Endothelial cell of umbilical vein (primary cell): ENCODE data around the gene CMSS1. TPM values are rescaled to one million over a fixed set of nuclear protein-coding genes. Genes with fewer than 3 reads are reported as not detected.
A peak's percentile ranks its signal among the peaks of the same experiment; 100 is the strongest.

Source experiments
- BruUV-seq: library from RNA; stranded (reverse); fragments of 400-500 nt; replicated peaks from 2 replicates; lab custom pipeline; 2021; lab: Mats Ljungman, UMichigan
- CTCF ChIA-PET: fragments of 300-600, 350-600 bp; sonication (Branson Sonifier 250); formaldehyde crosslinking; loops from one replicate; lab custom pipeline; 2021; ENCODE audit warnings: antibody characterized with exemption, inconsistent platforms; lab: Charles Lee
- POLR2A ChIA-PET: fragments of 300-600, 350-600 bp; sonication (Branson Sonifier 250); formaldehyde crosslinking; loops from one replicate; lab custom pipeline; 2021; ENCODE audit warnings: antibody characterized with exemption, inconsistent platforms; lab: Charles Lee
- DNase-seq: peaks from one replicate; pipeline ENCODE4 v3.0.0-alpha.2; 2011; ENCODE audit warnings: low read depth, low spot score
- FAIRE-seq: peaks from 2 replicates; lab custom pipeline; 2011; peaks lifted over from hg19 to GRCh38; lab: Jason Lieb, UNC
- H2AFZ ChIP-seq: 2 replicates; pipeline ENCODE4 v1.6.0; 2012; ENCODE audit warnings: low read depth, low read length, control low read depth, inconsistent platforms
- H3K27ac ChIP-seq: 2 replicates; pipeline ENCODE4 v1.5.1; 2011; ENCODE audit warnings: low read depth, mild to moderate bottlenecking, control low read depth, low read length, moderate library complexity; ENCODE audit not compliant: insufficient read depth
- H3K27me3 ChIP-seq, 2 experiments: 2 replicates each; pipeline versions ENCODE4 v1.6.0 to v1.6.1; 2011; ENCODE audit warnings: low read length in 2 of 2, mixed read lengths in 1 of 2; ENCODE audit not compliant: control insufficient read depth in 2 of 2, insufficient read depth in 2 of 2
- H3K36me3 ChIP-seq, 2 experiments: 2 replicates in 1 of 2; 3 replicates in 1 of 2; pipeline ENCODE4 v1.5.1; 2011; ENCODE audit warnings: low read length in 2 of 2, mild to moderate bottlenecking in 1 of 2, moderate library complexity in 1 of 2; ENCODE audit not compliant: control insufficient read depth in 2 of 2, insufficient read depth in 2 of 2; ENCODE audit errors: extremely low read depth in 1 of 2
- H3K4me1 ChIP-seq: 3 replicates; pipeline ENCODE4 v1.5.1; 2011; ENCODE audit warnings: mild to moderate bottlenecking, low read length; ENCODE audit not compliant: control insufficient read depth, insufficient read depth; ENCODE audit errors: extremely low read depth
- H3K4me2 ChIP-seq: 2 replicates; pipeline ENCODE4 v1.6.1; 2011; ENCODE audit warnings: low read length, control low read depth, mixed read lengths; ENCODE audit not compliant: insufficient read depth
- H3K4me3 ChIP-seq, 3 experiments: fragments of 200-600 bp in 1 of 3; sonication (generic), shearing (Covaris generic) in 1 of 3; replicated peaks in 1 of 3; 2 replicates each; pipeline ENCODE4 v1.5.1; 2011 to 2016; ENCODE audit warnings: control low read depth in 3 of 3, low read length in 3 of 3, mild to moderate bottlenecking in 2 of 3, inconsistent platforms in 1 of 3, low read depth in 1 of 3, moderate library complexity in 1 of 3; ENCODE audit not compliant: insufficient read depth in 1 of 3
- H3K79me2 ChIP-seq: 2 replicates; pipeline ENCODE4 v1.6.0; 2012; ENCODE audit warnings: low read length, inconsistent platforms; ENCODE audit not compliant: control insufficient read depth, insufficient read depth
- H3K9ac ChIP-seq: replicated peaks from 2 replicates; pipeline ENCODE3; 2011; ENCODE audit warnings: low read length, control low read depth; ENCODE audit not compliant: insufficient read depth; ENCODE audit errors: extremely low read depth
- H3K9me1 ChIP-seq: replicated peaks from 3 replicates; pipeline ENCODE4 v1.6.0; 2011; ENCODE audit warnings: mild to moderate bottlenecking, low read length; ENCODE audit not compliant: control insufficient read depth, insufficient read depth; ENCODE audit errors: extremely low read depth
- H3K9me3 ChIP-seq: replicated peaks from 2 replicates; pipeline ENCODE4 v1.5.1; 2012; ENCODE audit warnings: low read length, inconsistent platforms; ENCODE audit not compliant: control insufficient read depth, insufficient read depth
- H4K20me1 ChIP-seq: replicated peaks from 2 replicates; pipeline ENCODE3; 2011; ENCODE audit warnings: mild to moderate bottlenecking, low read length; ENCODE audit not compliant: control insufficient read depth, insufficient read depth; ENCODE audit errors: extremely low read depth
- CTCF ChIP-seq, 2 donors: IDR thresholded peaks; 1 replicate in 1 of 2; 2 replicates in 1 of 2; pipeline ENCODE4 v1.5.1; 2011; ENCODE audit warnings: low read length in 2 of 2, mild to moderate bottlenecking in 2 of 2, moderate library complexity in 2 of 2, control low read depth in 1 of 2, inconsistent platforms in 1 of 2, low read depth in 1 of 2; ENCODE audit not compliant: insufficient read depth in 1 of 2; ENCODE audit errors: extremely low read depth in 1 of 2
- EZH2 ChIP-seq: IDR thresholded peaks from 2 replicates; pipeline ENCODE4 v1.6.1; 2012; ENCODE audit warnings: borderline replicate concordance, low read depth, mild to moderate bottlenecking, moderate library complexity, low read length, inconsistent platforms; ENCODE audit not compliant: severe bottlenecking
- FOS ChIP-seq: IDR thresholded peaks from 2 replicates; pipeline ENCODE4 v1.6.1; 2011; ENCODE audit warnings: mild to moderate bottlenecking, low read length, moderate library complexity, borderline replicate concordance; ENCODE audit not compliant: insufficient read depth
- GATA2 ChIP-seq: IDR thresholded peaks from 2 replicates; pipeline ENCODE4 v1.7.0; 2011; ENCODE audit warnings: low read depth, mild to moderate bottlenecking, moderate library complexity, mixed read lengths, low read length; ENCODE audit not compliant: insufficient read length, insufficient read depth
- JUN ChIP-seq: IDR thresholded peaks from 2 replicates; pipeline ENCODE4 v1.6.1; 2011; ENCODE audit warnings: borderline replicate concordance, low read depth; ENCODE audit not compliant: insufficient read length, insufficient read depth
- MAX ChIP-seq: IDR thresholded peaks from 2 replicates; pipeline ENCODE4 v1.6.1; 2011; ENCODE audit not compliant: insufficient read depth, insufficient read length
- MYC ChIP-seq: IDR thresholded peaks from one replicate; pipeline ENCODE4 v1.6.1; 2011; ENCODE audit warnings: mild to moderate bottlenecking, low read depth, low read length
- POLR2A ChIP-seq: IDR thresholded peaks from 2 replicates; pipeline ENCODE4 v1.6.1; 2012; ENCODE audit warnings: low read depth, mild to moderate bottlenecking, control low read depth, low read length
- POLR2AphosphoS5 ChIP-seq: IDR thresholded peaks from 2 replicates; pipeline ENCODE4 v1.6.1; 2012; ENCODE audit warnings: low read depth, mild to moderate bottlenecking, control low read depth, low read length, moderate library complexity; ENCODE audit not compliant: insufficient read depth
- dilution Hi-C: fragments of 300-500 bp; cut with MboI; formaldehyde crosslinking; loops from one replicate; pipeline ENCODE4 v1.15.0; 2019; ENCODE audit warnings: low sequenced_read_pairs; ENCODE audit not compliant: extremely low pct_ligation_motif_present
- intact Hi-C: fragments of 100-400 bp; cut with micrococcal nuclease; formaldehyde crosslinking; loops from one replicate; pipeline ENCODE4 v1.10.0; 2022
- polyA plus RNA-seq, 4 experiments: library from polyadenylated mRNA; depleted of rRNA in 3 of 4; stranded (reverse) in 3 of 4; unstranded in 1 of 4; fragments of >200 nt; gene quantifications; 2 replicates each; pipeline versions ENCODE4 v1.2.1 to v1.2.3, GENCODE V29; 2011 to 2012; ENCODE audit warnings: missing spikeins in 1 of 4
- total RNA-seq: library from RNA; stranded (reverse); gene quantifications from 2 replicates; pipeline ENCODE4 v1.2.3, GENCODE V29; 2021

The CMSS1 gene
- total and polyA plus RNA-seq, 2 donors (not counting 3 experiments of a cell fraction or from before 2014, with no cell fraction given) = 9.7 to 60.6 TPM

GRCh38 chr3:99872923-99873254 is 55.2 kb downstream of the CMSS1 start:
- POLR2A ChIA-PET = interaction anchor here (0.6 kb wide), 1 partner anchor 33 kb away, joined by 5 read pairs; no protein-coding TSS in a partner anchor
- Histone ChIP-seq H3K4me2 (peak overlapping the region; percentile 99), H4K20me1 (peaks cover 10% of the 10 kb centered on the region), H3K27me3 (no peaks in the 10 kb centered on the region), H3K9me1 (peaks cover 4% of the 10 kb centered on the region), H3K36me3 (peaks cover 0 to 4% of the 10 kb centered on the region in 2 experiments), H3K9me3 (no peaks in the 10 kb centered on the region), H3K4me1 (peaks cover 48% of the 10 kb centered on the region), H3K9ac (peak overlapping the region; percentile 97), H3K27ac (peak overlapping the region; percentile 99), H2AFZ (no peak overlapping the region), H3K4me3 (peak overlapping the region in 1 of 3 experiments; percentile 91), H3K79me2 (peaks cover 73% of the 10 kb centered on the region)
- CTCF ChIA-PET = no interaction called here
- intact Hi-C loops = loop anchor here (5.0 kb wide), 2 partner anchors 194 to 284 kb away; no protein-coding TSS in a partner anchor
- no TSS peak for BruUV-seq
- no peak for DNase-seq
- TF ChIP-seq GATA2 (no peak), FOS (no peak), CTCF (IDR thresholded peaks at IDR 0.05; ENCODE audit: extremely low read depth in 1 of 2, insufficient read depth in 1 of 2, low read depth in 1 of 2, low read length in 2 of 2) (no peak), POLR2AphosphoS5 (no peak), JUN (no peak), MYC (no peak), POLR2A (no peak), EZH2 (no peak), MAX (no peak)
- dilution Hi-C loops = no loop called here
- FAIRE-seq = no peak
